Pancreas (tissue), 10 donors: Measurements from ENCODE around the gene FMNL2. TPM values are rescaled to one million over a fixed set of nuclear protein-coding genes. Genes with fewer than 3 reads are reported as not detected.
A peak's percentile ranks its signal among the peaks of the same experiment; 100 is the strongest.

Experiments
- ATAC-seq, 4 donors: fragments of 200-7000 bp; cut with Tn5 transposase; one replicate each; pipeline versions ENCODE4 v1.8.0 to v1.9.1; 2020; ENCODE audit warnings: mild to moderate bottlenecking in 4 of 4, moderate library complexity in 4 of 4
- DNase-seq, 6 donors: peaks; one replicate each; pipeline ENCODE4 v3.0.0-alpha.2; 2020
- FAIRE-seq: peaks from 2 replicates; lab custom pipeline; 2012; peaks lifted over from hg19 to GRCh38; lab: Jason Lieb, UNC
- H3K27ac ChIP-seq, 4 donors: fragments of 200-600 bp; sonication (generic); 1 replicate in 3 of 4; 2 replicates in 1 of 4; pipeline versions ENCODE4 v1.5.0 to v1.8.0; 2020
- H3K27me3 ChIP-seq, 4 donors: fragments of 200-600 bp; one replicate each; pipeline ENCODE4 v1.8.0; 2021
- H3K36me3 ChIP-seq, 3 donors: fragments of 200-600 bp; sonication (generic) in 1 of 3; one replicate each; pipeline versions ENCODE4 v1.5.0 to v1.8.0; 2020 to 2021
- H3K4me1 ChIP-seq, 3 donors: fragments of 200-600 bp; one replicate each; pipeline ENCODE4 v1.8.0; 2021
- H3K4me3 ChIP-seq, 4 donors: fragments of 200-600 bp; sonication (generic) in 2 of 4; one replicate each; pipeline versions ENCODE4 v1.5.0 to v1.8.0; 2020 to 2021
- H3K9me3 ChIP-seq, 4 donors: fragments of 200-600 bp; one replicate each; pipeline ENCODE4 v1.8.0; 2021
- WGBS, 2 donors: extraction: QIAGEN DNeasy Blood & Tissue Kit; methylation state at CpG; one replicate each; pipeline ENCODE4 v1.1.7; 2013; 5-methylcytosine and 5-hydroxymethylcytosine counted together
- intact Hi-C, 3 donors: fragments of 100-400 bp; cut with DNase I; formaldehyde crosslinking; loops; one replicate each; pipeline versions ENCODE4 v1.11.1 to v1.14.2; 2022
- polyA plus RNA-seq, 2 donors: library from polyadenylated mRNA; stranded (reverse); fragments of 200-250 nt; gene quantifications; one replicate each; pipeline ENCODE4 v1.2.3, GENCODE V29; 2013
- total RNA-seq, 6 donors: library from RNA; stranded (reverse); fragmentation: NEBNext Ultra II Directional in 4 of 6; extraction: Animal tissue kit (Norgen Biotek cat#: 25700) in 4 of 6; gene quantifications; one replicate each; pipeline versions ENCODE4 v1.2.1 to v1.2.4, GENCODE V29; 2021 to 2023
- TF ChIP-seq, protein P1 (sequence below), 4 donors: fragments of 200-600 bp; sonication (generic) in 3 of 4; IDR thresholded peaks; one replicate each; pipeline versions ENCODE4 v1.5.0 to v1.8.0; 2021; ENCODE audit warnings: antibody characterized with exemption in 4 of 4
- donor health status: healthy with polysubstance abuse.
- donor health status: DM: no; HTN: no; CAD: no; lungs with moderate emphysema.
- donor health status: DM: no; HTN: no; CAD: no.
- donor health status: control.
- donor health status: control.
- donor health status: Bipolar disorder and iron deficiency.
- donor health status: DM: yes; HTN: yes; CAD: no.
- donor health status: DM: no; HTN: no; CAD: no.
- donor health status: DM: no; HTN: no; CAD: no.
- donor health status: DM: yes; HTN: yes; CAD: no.

Gene FMNL2
- total and polyA plus RNA-seq, 8 donors, result 7.5 to 22.3 (median 11.3) TPM

DNA sequence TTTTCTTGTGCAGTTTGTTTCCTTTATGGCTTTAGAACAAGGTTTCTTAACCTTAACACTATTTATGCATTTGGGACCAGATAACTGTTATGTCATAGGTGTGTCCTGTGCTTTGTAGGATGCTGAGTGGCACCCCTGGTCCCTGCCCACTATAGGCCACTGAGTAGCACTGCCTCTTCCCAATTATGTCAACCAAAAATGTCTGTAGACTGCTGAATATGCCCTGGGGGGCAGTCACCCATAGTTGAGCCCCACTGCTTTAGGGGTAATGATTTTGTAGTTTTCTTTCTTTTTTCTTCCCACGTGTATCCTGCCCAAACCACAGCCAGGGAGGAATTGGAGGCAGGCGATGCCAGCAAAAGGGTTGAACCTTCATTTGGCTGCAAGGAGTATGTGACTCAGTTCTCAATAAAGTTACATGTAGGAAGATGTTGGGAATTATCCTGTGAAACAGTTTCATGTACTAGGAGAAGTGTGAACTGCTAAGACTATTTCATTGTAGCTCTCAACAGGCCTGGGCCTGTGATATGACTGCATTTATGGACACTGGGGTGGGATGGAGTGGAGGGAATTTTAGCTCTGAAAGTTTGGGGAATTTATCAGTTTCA is 65.7 kb downstream of the FMNL2 start:
- Histone ChIP-seq H3K27me3 (no peaks in the 10 kb centered on the region), H3K9me3 (no peaks in the 10 kb centered on the region), H3K36me3 (no peaks in the 10 kb centered on the region), H3K27ac (no peak overlapping the region), H3K4me1 (peaks cover 15 to 27% (median 26%) of the 10 kb centered on the region in 3 donors), H3K4me3 (no peak overlapping the region)
- DNase-seq, result no peak
- FAIRE-seq, result no peak
- TF ChIP-seq, protein P1, sequence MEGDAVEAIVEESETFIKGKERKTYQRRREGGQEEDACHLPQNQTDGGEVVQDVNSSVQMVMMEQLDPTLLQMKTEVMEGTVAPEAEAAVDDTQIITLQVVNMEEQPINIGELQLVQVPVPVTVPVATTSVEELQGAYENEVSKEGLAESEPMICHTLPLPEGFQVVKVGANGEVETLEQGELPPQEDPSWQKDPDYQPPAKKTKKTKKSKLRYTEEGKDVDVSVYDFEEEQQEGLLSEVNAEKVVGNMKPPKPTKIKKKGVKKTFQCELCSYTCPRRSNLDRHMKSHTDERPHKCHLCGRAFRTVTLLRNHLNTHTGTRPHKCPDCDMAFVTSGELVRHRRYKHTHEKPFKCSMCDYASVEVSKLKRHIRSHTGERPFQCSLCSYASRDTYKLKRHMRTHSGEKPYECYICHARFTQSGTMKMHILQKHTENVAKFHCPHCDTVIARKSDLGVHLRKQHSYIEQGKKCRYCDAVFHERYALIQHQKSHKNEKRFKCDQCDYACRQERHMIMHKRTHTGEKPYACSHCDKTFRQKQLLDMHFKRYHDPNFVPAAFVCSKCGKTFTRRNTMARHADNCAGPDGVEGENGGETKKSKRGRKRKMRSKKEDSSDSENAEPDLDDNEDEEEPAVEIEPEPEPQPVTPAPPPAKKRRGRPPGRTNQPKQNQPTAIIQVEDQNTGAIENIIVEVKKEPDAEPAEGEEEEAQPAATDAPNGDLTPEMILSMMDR (IDR thresholded peaks at IDR 0.05), result no peak
- intact Hi-C loops, result no loop called here
- 87 to 96% methylated on average over 2 of the region's 2 CpGs for WGBS, 2 donors
- ATAC-seq, result no peak

- H3K4me1 ChIP-seq, result peaks cover 21 to 47% (median 38%) of the 10 kb centered on the region in 3 donors
- TF ChIP-seq, protein P1 (IDR thresholded peaks at IDR 0.05), result no peak
- DNase-seq (no peak), FAIRE-seq (no peak), ATAC-seq (peak in 2 of 4 donors; percentile 7 to 20)
- no peaks in the 10 kb centered on the region for H3K9me3 ChIP-seq
- no peaks in the 10 kb centered on the region for H3K27me3 ChIP-seq
- peak overlapping the region in 2 of 4 donors; percentile 47 to 55 for H3K27ac ChIP-seq
- H3K36me3 ChIP-seq, result no peaks in the 10 kb centered on the region
- intact Hi-C loops, result no loop called here
- WGBS, 2 donors, result 57 to 61% methylated on average over 12 of the region's 12 CpGs
- H3K4me3 ChIP-seq, result no peak overlapping the region
These were observed 68.1 kb downstream of the FMNL2 start for GRCh38 chr2:152402780-152403759.

DNA sequence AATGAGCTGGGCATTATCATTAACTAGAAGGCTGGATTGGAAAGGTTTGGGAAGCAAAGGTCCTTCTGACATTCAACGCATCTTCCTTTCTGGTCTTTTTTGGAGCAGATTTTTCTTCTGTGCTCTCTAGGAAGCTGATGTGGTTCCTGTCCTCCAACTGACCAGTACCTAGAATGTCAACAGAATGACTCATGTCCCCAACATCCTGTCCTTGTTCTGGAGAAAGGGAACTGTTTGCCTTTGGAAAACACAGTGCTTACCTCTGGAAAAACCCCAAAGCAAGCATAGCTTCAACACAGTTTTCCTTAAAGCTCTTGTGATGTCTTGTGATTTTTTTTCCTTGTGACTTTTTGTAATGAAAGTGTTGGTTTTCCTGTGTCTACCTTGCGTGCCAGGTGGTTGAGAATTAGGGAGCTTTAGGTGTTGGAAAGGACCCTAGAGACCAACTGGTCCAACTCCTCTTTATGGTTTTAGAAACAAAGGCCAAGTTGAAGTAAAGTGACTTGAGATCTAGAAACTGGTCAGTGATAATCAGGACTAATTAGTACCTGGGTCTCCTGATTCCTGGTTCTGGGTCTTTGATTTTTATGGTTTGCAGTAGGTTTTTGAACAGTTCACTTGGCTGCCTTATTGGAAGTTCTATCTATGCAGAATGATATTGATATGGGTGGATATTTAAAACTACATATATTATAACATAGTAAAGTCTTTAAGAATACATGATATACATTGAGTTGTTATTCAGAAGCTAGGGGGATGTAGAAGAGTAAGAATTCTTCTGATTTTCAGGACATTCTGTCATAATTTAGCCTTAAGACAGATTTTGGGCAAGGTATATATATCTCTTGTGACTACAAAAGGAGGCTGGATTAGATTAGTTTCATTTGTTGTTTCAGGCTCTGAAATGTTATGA is 70.5 kb downstream of the FMNL2 start:
- intact Hi-C loops, result no loop called here
- Histone ChIP-seq H3K9me3 (no peaks in the 10 kb centered on the region), H3K4me3 (no peak overlapping the region), H3K4me1 (peaks cover 21 to 49% (median 38%) of the 10 kb centered on the region in 3 donors), H3K36me3 (no peaks in the 10 kb centered on the region), H3K27ac (peak overlapping the region in 2 of 4 donors; percentile 65 to 83), H3K27me3 (no peaks in the 10 kb centered on the region)
- peak in 3 of 6 donors; percentile 30 to 45 (median 40) for DNase-seq
- ATAC-seq, result peak; percentile 87 to 93 (median 88)
- no peak for FAIRE-seq
- WGBS, 2 donors, result 58 to 69% methylated on average over 2 of the region's 2 CpGs
- TF ChIP-seq, protein P1 (IDR thresholded peaks at IDR 0.05), result no peak

GRCh38 chr2:152406119-152406835 is 71.3 kb downstream of the FMNL2 start:
- Histone ChIP-seq H3K4me1 (peaks cover 21 to 55% (median 38%) of the 10 kb centered on the region in 3 donors), H3K27me3 (no peaks in the 10 kb centered on the region), H3K27ac (peak overlapping the region in 2 of 4 donors; percentile 63 to 83), H3K4me3 (no peak overlapping the region), H3K36me3 (no peaks in the 10 kb centered on the region), H3K9me3 (no peaks in the 10 kb centered on the region)
- TF ChIP-seq, protein P1 (IDR thresholded peaks at IDR 0.05), result no peak
- intact Hi-C loops, result no loop called here
- no peak for ATAC-seq
- 53 to 60% methylated on average over 2 of the region's 2 CpGs for WGBS, 2 donors
- FAIRE-seq, result no peak
- no peak for DNase-seq
